Activated naive CD8-positive, alpha-beta T cell treated with anti-CD3 and anti-CD28 coated beads for 36 hours (primary cell): ENCODE results near the gene MRPL11. TPM values are rescaled to one million over a fixed set of nuclear protein-coding genes. Genes with fewer than 3 reads are reported as not detected.
A peak's percentile ranks its signal among the peaks of the same experiment; 100 is the strongest.
"Not testable (repeated sequence)": the region's sequence is repeated elsewhere in the genome, so short reads cannot be mapped to it uniquely, and the experiment has no call there.

Experiments
- DNase-seq: peaks from one replicate; pipeline ENCODE4 v3.0.0; 2021
- H3K27ac Mint-ChIP-seq: one replicate; pipeline ENCODE4 v1.8.0; 2022; ENCODE audit warnings: mild to moderate bottlenecking, moderate library complexity, mixed read lengths
- H3K27me3 Mint-ChIP-seq: one replicate; pipeline ENCODE4 v1.8.0; 2022; ENCODE audit warnings: mild to moderate bottlenecking, mixed read lengths
- H3K36me3 Mint-ChIP-seq: one replicate; pipeline ENCODE4 v1.8.0; 2021; ENCODE audit warnings: mild to moderate bottlenecking, mixed read lengths
- H3K4me1 Mint-ChIP-seq: one replicate; pipeline ENCODE4 v1.8.0; 2021; ENCODE audit warnings: mixed read lengths
- H3K4me3 Mint-ChIP-seq: one replicate; pipeline ENCODE4 v1.8.0; 2022; ENCODE audit warnings: mild to moderate bottlenecking, moderate library complexity, mixed read lengths
- H3K9me3 Mint-ChIP-seq: one replicate; pipeline ENCODE4 v1.8.0; 2022; ENCODE audit warnings: mixed read lengths
- total RNA-seq, 2 experiments: library from RNA; stranded (reverse); gene quantifications; one replicate each; pipeline ENCODE4 v1.2.3, GENCODE V29; 2021

Gene MRPL11
- total RNA-seq, 2 experiments from 2014 or later, result 159 to 161 TPM

DNA sequence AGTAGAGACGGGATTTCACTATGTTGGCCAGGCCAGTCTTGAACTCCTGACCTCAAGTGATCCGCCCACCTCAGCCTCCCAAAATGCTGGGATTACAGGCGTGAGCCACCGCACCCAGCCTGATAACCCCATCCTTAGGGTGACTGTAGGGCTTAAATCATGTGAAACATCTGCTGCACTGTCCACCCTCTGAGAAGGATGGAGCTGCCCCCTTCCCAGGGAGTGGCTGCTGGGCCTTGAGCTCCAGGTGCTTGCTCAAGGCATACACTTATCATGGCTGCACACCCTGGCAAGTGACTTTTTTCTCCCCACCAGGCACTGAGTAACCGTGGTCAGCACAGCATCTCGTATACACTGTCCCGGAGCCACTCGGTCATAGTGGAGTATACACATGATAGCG, 33.4 kb upstream of the MRPL11 start:
- no peak for DNase-seq
- H3K36me3 Mint-ChIP-seq, result peaks cover 2% of the 10 kb centered on the region
- no peaks in the 10 kb centered on the region for H3K27me3 Mint-ChIP-seq
- no peak overlapping the region for H3K27ac Mint-ChIP-seq
- no peak overlapping the region for H3K4me3 Mint-ChIP-seq
- peaks cover 18% of the 10 kb centered on the region for H3K4me1 Mint-ChIP-seq
- H3K9me3 Mint-ChIP-seq, result no peaks in the 10 kb centered on the region

DNA sequence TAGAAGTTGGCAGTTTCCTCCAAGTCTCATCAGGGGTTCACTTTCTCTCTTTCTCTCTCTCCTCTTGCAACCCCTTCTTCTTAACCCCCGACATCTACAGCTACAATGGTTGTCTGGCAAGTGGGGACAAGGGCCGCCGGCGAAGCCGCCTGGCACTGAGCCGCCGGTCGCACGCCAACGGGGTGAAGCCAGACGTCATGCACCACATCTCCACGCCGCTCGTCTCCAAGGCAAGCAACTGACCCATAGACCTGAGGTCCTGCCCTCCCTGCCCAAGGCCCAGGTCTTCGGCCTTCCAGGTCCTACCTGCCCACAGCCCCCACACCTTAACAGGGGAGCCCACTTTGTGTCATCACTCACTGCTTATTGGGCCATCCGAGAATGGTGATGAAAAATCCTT, 32.5 kb upstream of the MRPL11 start:
- Mint-ChIP-seq H3K4me3 (no peak overlapping the region), H3K27ac (no peak overlapping the region)

DNA sequence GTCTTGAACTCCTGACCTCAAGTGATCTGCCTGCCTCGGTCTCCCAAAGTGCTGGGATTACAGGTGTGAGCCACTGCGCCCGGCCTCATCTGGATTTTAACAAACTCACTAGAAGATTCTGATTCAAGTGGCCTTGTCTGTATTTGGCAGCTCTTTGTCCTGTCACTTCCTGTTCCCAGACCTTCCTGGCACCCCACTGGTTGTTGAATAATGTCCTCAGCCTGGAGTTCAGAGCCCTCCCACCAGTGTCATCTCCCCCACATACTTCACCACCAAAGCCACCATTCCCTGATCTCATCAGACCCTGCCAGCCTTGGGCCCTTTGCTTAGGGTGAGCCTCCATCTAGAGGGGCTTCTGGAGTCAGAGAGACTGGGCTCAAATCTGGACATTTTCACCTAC, 31.4 kb upstream of the MRPL11 start:
- Mint-ChIP-seq H3K4me3 (no peak overlapping the region), H3K27ac (no peak overlapping the region), H3K9me3 (no peaks in the 10 kb centered on the region), H3K4me1 (peaks cover 29% of the 10 kb centered on the region), H3K27me3 (no peaks in the 10 kb centered on the region), H3K36me3 (peaks cover 2% of the 10 kb centered on the region)
- DNase-seq, result no peak

More for the DNA sequence above, 32.5 kb upstream of the MRPL11 start:
- no peaks in the 10 kb centered on the region for H3K9me3 Mint-ChIP-seq
- DNase-seq, result no peak
- H3K27me3 Mint-ChIP-seq, result no peaks in the 10 kb centered on the region
- H3K36me3 Mint-ChIP-seq, result peaks cover 2% of the 10 kb centered on the region
- H3K4me1 Mint-ChIP-seq, result peaks cover 22% of the 10 kb centered on the region

DNA sequence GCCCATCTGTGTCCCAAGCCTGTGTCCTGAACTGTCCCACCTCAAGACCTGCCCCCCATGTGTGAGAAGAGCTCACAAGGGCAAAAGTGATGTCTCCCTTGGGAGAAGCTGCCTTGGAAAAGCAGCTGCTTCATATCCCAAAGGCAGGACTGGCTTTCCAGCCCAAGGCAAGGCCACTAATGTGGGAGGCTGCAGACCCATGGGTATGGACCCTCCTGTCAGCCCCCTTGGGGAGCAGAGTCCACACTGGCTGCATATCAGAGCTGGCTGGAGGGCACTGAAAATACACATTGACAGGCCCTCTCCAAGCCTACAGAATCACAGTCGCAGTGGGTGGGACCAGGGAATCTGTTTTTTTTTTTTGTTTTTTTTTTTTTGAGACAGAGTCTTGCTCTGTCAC, 30.8 kb upstream of the MRPL11 start:
- no peak overlapping the region for H3K27ac Mint-ChIP-seq
- peaks cover 2% of the 10 kb centered on the region for H3K36me3 Mint-ChIP-seq
- H3K4me3 Mint-ChIP-seq, result no peak overlapping the region
- no peaks in the 10 kb centered on the region for H3K9me3 Mint-ChIP-seq
- peaks cover 31% of the 10 kb centered on the region for H3K4me1 Mint-ChIP-seq
- no peaks in the 10 kb centered on the region for H3K27me3 Mint-ChIP-seq
- DNase-seq, result no peak

DNA sequence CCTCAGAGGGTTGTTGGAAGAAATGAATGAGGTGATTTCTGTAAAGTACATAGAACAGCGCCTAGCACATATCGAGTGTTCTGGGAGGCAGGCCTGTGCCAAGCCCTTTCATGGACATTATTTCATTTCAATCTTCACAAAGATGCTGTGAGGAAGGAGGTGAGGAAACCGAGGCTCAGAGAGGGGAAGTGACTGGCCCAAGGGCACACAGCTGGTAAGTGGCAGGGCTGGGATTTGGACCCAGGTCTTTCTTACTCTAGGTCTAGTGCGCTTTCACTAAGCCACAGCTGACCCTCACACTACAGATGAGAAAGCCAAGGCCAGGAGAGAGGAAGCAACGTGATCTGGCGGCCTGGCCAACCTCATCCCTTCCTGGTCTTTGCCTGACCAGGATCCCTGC, 30.0 kb upstream of the MRPL11 start:
- no peaks in the 10 kb centered on the region for H3K27me3 Mint-ChIP-seq
- H3K36me3 Mint-ChIP-seq, result peaks cover 2% of the 10 kb centered on the region
- no peak overlapping the region for H3K27ac Mint-ChIP-seq
- H3K9me3 Mint-ChIP-seq, result no peaks in the 10 kb centered on the region
- peaks cover 31% of the 10 kb centered on the region for H3K4me1 Mint-ChIP-seq
- H3K4me3 Mint-ChIP-seq, result no peak overlapping the region
- DNase-seq, result no peak

DNA sequence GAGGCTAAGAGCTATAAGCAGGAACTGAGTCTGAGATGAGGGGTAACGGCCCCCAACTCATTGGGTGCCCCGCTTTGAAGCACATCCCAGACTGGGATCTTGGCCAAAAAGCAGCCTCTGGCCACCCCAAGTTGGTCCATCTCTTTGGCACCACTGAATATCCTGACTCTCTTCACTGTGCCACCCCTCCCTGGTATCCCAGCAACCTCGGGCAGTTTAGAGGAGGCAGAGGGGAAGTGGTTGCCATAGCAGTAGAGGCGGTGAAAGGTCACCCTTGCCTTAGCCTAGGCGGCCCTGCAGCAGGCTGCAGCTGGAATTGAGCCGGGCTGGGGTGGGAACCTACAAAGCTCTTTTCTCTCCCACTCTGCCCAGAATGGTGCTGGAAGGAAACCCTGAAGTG, 29.1 kb upstream of the MRPL11 start:
- peak; percentile 39 for DNase-seq
- no peaks in the 10 kb centered on the region for H3K36me3 Mint-ChIP-seq
- H3K27ac Mint-ChIP-seq, result no peak overlapping the region
- H3K4me1 Mint-ChIP-seq, result peaks cover 37% of the 10 kb centered on the region
- peak overlapping the region; percentile 85 for H3K4me3 Mint-ChIP-seq
- no peaks in the 10 kb centered on the region for H3K27me3 Mint-ChIP-seq
- peaks cover 2% of the 10 kb centered on the region for H3K9me3 Mint-ChIP-seq

DNA sequence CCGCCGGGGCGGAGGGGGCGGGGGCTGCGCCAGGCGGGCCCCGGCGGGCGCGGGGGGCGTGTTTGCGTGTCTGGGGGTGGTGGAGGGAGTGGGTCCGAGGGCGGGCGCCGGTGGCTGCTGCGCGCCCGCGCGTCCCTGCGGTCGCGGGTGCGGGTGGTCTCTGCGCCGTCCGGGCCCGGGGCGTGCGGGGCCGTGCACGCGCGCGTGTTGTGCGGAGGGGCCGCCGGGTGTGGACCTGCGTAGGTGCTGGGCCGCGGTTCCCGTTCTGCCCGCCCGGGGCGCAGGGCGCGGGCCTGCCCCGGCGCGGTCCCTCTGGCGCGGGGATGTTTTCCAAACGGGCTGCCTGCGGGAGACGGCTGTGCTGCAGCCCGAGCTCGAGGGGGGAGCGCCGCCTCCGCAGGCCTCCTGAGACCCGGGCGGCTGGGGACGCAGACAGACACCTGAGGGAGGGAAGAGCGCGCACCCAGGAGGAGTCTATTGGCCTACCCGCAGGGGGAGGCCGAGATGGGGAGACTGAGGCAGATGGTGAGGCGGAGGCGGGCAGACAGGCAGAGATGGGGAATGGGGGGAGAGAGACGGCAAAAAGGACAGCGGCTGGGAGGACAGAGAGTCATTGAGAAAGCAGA, 28.5 kb upstream of the MRPL11 start:
- Mint-ChIP-seq H3K27me3 (no peaks in the 10 kb centered on the region), H3K9me3 (peaks cover 5% of the 10 kb centered on the region), H3K4me1 (peaks cover 41% of the 10 kb centered on the region), H3K4me3 (peak overlapping the region; percentile 85), H3K27ac (peak overlapping the region; percentile 71), H3K36me3 (no peaks in the 10 kb centered on the region)
- DNase-seq, result no peak

DNA sequence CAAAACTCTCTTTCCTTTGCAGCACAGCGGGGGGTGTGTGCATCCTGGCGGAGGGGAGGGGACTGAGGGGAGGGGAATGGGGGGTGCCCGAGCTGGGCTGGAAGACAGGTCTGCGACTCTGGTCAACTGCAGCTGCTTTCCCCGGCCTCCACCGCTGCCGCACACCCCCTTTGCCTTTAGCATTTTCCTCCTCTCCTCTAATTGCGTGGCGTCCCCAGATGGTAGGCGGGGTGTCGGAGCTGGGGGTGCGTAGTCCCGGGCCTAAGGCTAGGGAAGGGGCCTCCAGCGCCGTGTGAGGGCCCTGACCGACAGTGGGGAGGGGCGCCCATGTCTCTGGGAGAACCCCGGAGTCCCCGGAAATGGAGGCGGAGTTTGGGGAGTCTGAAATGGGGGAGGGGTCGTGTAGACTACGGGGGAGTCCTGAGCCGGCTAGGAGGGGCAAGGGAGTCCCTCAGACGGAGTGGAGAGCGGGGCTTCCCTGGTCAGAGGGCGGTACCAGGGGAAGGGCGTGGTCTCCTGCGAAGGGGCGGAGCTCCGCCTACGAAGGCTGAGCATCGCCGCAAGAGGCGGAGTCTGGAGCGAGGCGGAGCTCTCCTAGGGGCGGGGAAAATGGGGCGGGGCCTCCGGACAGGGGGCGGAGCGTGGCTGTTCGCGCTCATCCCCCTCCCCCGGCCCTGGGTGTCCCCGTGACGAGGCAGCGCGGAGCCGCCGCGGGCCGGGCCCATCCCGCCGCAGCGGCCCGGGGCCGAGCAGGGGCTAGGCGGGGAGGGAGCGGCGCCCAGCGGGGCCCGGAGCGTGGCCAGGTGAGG, 27.8 kb upstream of the MRPL11 start, which contains the start of gene PELI3:
PELI3 (plus strand) TSS at position 681 of the 809 bp plus-strand sequence. CDS start 1,224 bp downstream, outside the sequence.
- Mint-ChIP-seq H3K36me3 (peaks cover 2% of the 10 kb centered on the region), H3K4me3 (peak within 1 kb of the TSS; percentile 85), H3K27me3 (no peaks in the 10 kb centered on the region), H3K9me3 (peaks cover 6% of the 10 kb centered on the region), H3K27ac (peak within 1 kb of the TSS; percentile 71), H3K4me1 (peaks cover 41% of the 10 kb centered on the region)
- DNase-seq, result peak; percentile 89

DNA sequence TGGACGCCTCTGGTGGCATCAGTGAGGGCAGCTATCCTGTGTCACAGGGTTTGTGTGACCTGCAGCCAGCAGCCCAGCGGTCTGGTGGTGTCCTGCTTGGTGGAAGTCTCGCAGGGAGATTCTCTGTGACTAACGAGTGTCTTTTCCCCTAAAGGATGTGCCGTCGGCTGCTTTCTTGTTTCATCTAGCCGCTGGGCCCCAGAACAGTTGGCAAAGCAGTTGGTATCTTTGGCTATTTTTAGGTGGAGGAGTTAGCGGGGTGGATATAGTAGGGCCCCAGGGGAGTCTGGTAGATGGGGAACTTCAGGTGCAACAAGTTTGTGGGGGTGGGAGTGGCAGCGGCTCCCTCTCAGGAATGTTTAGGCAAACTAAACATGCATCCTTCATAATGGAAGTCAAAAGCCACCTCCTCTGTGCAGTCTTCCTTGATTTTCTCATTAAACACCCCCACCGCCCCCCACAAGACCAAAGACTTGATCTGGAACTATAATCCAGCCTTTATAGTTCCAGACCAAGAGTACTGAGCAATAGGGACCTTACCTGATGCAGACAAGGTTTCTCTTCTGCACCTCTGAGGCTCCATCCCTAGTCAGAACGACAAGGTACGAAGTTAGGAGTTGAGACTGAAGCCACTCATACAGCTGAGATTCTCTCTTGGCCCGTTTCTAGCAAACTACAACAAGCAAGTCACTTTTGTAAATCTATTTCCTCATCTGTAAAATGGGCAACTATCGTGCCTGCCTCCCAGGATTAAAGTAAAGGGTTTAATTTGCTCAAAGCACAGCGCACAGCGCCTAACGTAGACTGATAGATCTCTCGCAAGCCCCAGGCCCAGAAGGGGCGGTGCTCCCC, 27.0 kb upstream of the MRPL11 start:
- no peaks in the 10 kb centered on the region for H3K27me3 Mint-ChIP-seq
- H3K9me3 Mint-ChIP-seq, result peaks cover 7% of the 10 kb centered on the region
- H3K4me3 Mint-ChIP-seq, result peak overlapping the region; percentile 81
- peaks cover 2% of the 10 kb centered on the region for H3K36me3 Mint-ChIP-seq
- no peak for DNase-seq
- H3K27ac Mint-ChIP-seq, result peak overlapping the region; percentile 60
- H3K4me1 Mint-ChIP-seq, result peaks cover 38% of the 10 kb centered on the region

DNA sequence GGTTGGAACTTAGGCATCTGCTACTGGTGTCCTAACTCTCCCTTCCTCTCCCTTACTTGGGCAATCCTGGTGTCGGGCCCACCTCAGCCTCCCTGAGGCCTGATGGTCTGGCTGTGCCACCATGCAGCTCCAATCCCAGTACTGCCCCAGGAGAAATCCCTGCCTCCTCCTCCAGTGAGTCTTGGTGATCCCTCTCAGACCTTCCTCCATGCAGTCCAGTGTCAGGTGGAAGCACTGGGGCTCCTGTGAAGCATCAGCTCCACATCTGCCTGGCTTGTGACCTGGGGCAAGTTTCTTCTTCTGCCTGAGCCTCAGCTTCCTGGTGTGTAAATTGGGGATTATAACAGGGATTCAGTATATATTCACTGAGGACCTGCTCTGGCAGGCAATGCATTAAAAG, 26.3 kb upstream of the MRPL11 start:
- Mint-ChIP-seq H3K27ac (no peak overlapping the region), H3K36me3 (peaks cover 2% of the 10 kb centered on the region), H3K9me3 (peaks cover 7% of the 10 kb centered on the region), H3K27me3 (no peaks in the 10 kb centered on the region), H3K4me1 (peaks cover 34% of the 10 kb centered on the region), H3K4me3 (no peak overlapping the region)
- DNase-seq, result no peak

DNA sequence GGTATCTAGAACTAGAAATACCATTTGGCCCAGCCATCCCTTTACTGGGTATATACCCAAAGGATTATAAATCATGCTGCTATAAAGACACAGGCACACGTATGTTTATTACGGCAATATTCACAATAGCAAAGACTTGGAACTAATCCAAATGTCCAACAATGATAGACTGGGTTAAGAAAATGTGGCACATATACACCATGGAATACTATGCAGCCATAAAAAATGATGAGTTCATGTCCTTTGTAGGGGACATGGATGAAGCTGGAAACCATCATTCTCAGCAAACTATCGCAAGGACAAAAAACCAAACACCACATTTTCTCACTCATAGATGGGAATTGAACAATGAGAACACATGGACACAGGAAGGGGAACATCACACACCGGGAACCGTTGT, 25.5 kb upstream of the MRPL11 start:
- not testable (repeated sequence) for H3K27me3 Mint-ChIP-seq, H3K9me3 Mint-ChIP-seq, H3K36me3 Mint-ChIP-seq, H3K4me3 Mint-ChIP-seq, H3K27ac Mint-ChIP-seq, DNase-seq
- peaks cover 40% of the 10 kb centered on the region for H3K4me1 Mint-ChIP-seq

DNA sequence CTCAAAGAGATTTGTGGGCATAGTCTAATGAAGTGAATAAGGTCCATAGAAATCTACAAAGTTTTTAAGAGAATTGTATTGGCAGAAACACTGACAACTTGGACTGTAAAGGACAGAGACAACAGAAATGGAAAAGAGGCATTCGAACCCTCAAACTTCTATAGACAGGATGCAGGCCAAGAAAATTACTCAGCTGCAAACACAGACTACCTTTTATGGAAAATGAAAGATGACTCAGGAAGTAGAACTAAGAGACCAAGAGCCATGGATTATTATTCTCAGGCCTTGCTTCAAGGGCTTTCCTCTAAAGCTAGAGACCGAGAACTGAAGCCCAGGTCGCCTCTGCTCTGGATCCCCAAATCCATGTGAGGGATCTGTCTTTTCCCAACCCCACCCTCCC, 24.3 kb upstream of the MRPL11 start:
- Mint-ChIP-seq H3K9me3 (peaks cover 7% of the 10 kb centered on the region), H3K36me3 (peaks cover 2% of the 10 kb centered on the region), H3K4me1 (peaks cover 42% of the 10 kb centered on the region), H3K27ac (no peak overlapping the region), H3K4me3 (no peak overlapping the region), H3K27me3 (no peaks in the 10 kb centered on the region)
- no peak for DNase-seq

DNA sequence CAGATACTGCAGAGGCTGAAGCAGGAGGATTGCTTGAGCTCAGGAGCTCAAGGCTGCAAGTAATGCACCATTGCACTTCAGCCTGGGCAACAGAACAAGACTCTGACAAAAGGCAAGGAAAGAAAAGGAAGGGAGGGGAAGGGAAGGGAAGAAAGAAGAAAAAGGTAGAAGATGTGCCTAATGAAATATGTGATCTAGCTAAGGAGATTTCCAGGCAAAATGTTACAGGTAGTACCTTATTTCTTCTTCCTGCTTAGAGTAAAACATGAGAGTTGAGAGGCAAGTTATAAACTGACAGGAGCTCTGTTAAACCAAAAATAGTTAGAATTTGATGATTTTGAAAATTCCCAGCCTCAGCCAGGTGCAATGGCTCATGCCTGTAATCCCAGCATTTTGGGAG, 23.4 kb upstream of the MRPL11 start:
- Mint-ChIP-seq H3K27ac (no peak overlapping the region), H3K36me3 (peaks cover 2% of the 10 kb centered on the region), H3K4me3 (no peak overlapping the region), H3K27me3 (no peaks in the 10 kb centered on the region), H3K4me1 (peaks cover 37% of the 10 kb centered on the region), H3K9me3 (peaks cover 7% of the 10 kb centered on the region)
- no peak for DNase-seq

DNA sequence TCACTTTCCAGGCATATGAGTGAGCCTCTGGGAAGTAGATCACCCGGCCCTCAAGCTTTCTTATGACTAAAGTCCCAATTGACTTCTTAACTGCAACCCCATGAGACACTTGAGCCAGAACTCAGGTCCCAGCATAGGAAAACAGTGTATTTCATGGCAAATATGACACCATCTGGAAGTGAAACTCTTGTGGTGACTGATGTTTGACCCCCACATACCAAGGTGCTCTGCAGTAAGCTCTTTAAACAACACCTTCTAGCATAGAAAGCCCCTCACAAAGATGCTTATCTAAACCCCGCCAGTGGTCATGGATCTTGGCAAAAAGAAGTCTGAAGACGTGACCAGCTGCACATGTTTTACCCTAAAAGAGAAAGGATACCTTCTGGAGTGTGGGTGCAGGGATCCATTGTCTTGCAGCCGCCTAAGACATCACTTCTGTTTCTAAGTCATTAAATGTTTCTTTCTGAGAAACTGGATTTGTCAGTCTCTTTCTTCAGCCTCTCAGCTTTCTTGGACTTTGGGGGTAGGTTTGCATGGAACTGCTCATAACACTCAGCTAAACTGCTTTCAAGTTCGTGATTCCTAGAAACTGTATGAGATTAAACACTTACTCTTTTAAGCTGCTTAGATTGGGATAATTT, 20.6 kb upstream of the MRPL11 start:
- Mint-ChIP-seq H3K4me1 (peaks cover 35% of the 10 kb centered on the region), H3K27ac (peak overlapping the region; percentile 84), H3K4me3 (no peak overlapping the region)

DNA sequence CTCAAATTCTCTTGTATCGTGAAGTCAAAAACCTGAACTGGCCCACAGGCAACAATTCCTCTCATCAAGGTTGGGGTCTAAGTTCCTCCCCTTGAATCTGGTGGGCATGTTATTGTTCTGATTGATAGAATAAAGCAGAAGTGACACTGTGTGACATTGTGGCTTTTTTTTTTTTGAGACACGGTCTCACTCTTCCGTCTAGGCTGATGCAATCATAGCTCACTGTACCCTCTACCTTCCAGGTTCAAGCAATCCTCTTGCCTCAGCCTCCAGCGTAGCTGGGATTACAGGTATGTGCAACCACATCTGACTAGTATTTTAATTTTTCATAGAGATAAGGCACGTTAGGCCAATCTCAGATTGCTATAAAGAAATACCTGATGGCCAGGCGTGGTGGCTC, 19.2 kb upstream of the MRPL11 start:
- peaks cover 37% of the 10 kb centered on the region for H3K4me1 Mint-ChIP-seq
- no peaks in the 10 kb centered on the region for H3K27me3 Mint-ChIP-seq
- peak overlapping the region; percentile 84 for H3K27ac Mint-ChIP-seq
- H3K36me3 Mint-ChIP-seq, result peaks cover 2% of the 10 kb centered on the region
- H3K9me3 Mint-ChIP-seq, result peaks cover 4% of the 10 kb centered on the region
- H3K4me3 Mint-ChIP-seq, result no peak overlapping the region
- DNase-seq, result no peak

More for the DNA sequence above, 20.6 kb upstream of the MRPL11 start:
- H3K9me3 Mint-ChIP-seq, result peaks cover 7% of the 10 kb centered on the region
- no peaks in the 10 kb centered on the region for H3K27me3 Mint-ChIP-seq
- DNase-seq, result peak; percentile 26
- peaks cover 2% of the 10 kb centered on the region for H3K36me3 Mint-ChIP-seq
